GM19438 (cell line): ENCODE data around the gene SYDE1.
A peak's percentile ranks its signal among the peaks of the same experiment; 100 is the strongest.

Source experiments
- ATAC-seq: cut with Tn5 transposase; IDR thresholded peaks from one replicate; pipeline ENCODE4 v1.9.1; 2021; ENCODE audit warnings: low read depth; ENCODE audit not compliant: unreplicated experiment

The SYDE1 gene

GRCh38 chr19:15124572-15125231 is 17.5 kb downstream of the SYDE1 start:
- no peak for ATAC-seq

GRCh38 chr19:15125232-15126067 is 18.2 kb downstream of the SYDE1 start:
- ATAC-seq: peak; percentile 80

GRCh38 chr19:15126131-15126910 is 19.1 kb downstream of the SYDE1 start:
- no peak for ATAC-seq

GRCh38 chr19:15128162-15128770 is 21.1 kb downstream of the SYDE1 start:
- no peak for ATAC-seq

DNA sequence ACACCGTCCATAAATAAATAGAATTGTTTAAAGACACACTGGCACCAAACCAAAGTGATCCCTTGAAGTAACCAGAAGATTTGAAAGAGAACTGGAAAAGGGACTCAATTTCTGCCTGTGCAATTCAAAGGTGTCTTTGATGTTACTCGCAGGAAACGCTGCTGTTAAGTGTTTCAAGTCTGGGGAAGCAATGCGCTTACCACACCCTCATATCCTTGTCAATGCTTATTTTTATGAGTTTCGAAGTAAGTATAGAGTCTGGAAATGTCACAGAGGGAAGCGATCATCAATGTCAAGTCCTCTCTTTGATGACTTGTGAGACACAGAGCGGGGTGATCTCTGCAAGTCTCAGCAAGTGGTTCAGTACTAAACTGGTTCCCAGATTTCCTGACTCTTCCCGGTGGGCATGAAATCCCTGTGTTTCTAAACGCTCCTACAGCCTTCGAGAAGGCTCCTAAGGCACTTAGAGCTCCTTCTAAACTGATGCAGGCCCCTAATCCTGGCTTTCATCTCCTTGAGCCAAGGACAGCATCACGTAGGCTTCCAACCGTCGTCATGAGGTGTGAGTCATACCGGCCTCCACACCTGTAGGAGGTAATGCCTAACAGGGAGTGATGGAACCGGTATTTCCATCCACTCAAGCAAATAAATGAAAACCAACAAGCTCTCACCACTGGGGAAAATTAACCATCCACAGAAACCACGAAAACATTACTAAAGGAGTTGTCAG is 22.8 kb downstream of the SYDE1 start:
- ATAC-seq: no peak

- ATAC-seq: no peak
Measured at GRCh38 chr19:15136234-15136954, 29.2 kb downstream of the SYDE1 start.

- no peak for ATAC-seq
Measured at GRCh38 chr19:15137777-15138176, 30.6 kb downstream of the SYDE1 start.

DNA sequence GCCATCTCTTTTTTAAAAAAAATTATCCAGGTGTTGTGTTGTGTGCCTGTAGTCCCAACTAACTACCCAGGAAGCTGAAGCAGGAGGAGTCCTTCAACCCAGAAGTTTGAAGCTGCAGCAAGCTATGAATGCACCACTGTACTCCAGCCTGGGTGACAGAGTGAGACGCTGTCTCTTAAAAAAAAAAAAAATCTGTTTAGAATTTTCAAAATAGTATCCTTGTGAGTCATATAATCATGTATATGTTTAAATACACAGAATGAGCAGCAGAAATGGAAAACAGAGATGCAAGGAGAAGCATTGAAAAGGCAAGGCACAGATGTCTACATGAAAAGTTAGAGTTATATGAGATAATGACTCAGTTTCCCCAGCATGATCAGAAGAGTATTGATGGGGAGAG is 31.2 kb downstream of the SYDE1 start:
- no peak for ATAC-seq

DNA sequence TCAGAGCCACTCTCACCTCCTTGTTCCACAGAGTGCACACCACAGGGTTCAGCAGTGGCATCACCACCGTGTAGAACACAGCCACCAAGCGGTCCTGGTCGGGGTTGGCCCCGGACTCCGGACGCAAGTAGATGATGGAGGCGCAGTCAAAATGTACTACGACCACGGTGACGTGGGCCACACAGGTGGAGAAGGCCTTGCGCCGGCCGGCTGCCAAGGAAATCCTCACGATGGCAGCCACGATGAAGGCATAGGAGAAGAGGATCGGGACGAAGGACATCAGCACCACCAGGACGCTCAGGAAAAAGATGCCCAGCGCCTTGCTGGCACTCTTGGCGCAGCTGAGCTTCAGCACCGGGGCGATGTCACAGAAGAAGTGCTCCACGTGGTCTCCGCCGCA is 33.9 kb downstream of the SYDE1 start:
- ATAC-seq: no peak

DNA sequence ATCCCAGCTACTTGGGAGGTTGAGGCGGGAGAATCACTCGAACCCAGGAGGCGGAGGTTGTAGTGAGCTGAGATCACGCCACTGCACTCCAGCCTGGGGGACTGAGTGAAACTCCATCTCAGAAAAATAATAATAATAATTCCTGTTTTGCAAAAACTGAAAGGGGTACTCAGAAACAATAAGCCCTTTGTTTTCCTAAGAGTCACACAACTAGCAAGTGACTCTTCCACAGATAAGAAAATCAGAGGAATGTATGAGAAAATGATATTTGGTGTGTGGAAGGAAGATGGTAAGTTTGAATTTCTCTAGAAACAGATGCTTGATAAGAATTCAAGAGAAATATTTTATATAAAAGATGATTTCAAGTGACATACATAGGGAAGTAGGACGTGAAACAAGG is 35.1 kb downstream of the SYDE1 start:
- no peak for ATAC-seq

GRCh38 chr19:15144046-15144646 is 36.9 kb downstream of the SYDE1 start:
- ATAC-seq: no peak

DNA sequence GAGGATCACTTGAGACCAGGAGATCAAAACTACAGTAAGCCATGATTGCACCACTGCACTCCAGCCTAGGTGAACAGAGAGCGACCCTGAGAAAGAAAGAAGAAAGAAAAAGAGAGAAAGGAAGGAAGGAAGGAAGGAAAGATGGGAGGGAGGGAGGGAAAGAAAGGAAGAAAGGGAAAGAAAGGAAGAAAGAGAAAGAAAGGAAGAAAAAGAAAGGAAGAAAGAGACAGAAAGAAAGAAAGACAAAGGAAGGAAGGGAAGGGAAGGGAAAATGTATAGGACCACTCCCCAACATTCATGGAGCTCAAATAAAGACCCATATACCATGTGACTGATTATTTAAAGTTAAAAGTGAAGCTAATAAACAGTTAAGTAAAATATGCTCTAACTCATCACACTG is 39.9 kb downstream of the SYDE1 start:
- ATAC-seq: no peak

GRCh38 chr19:15149737-15150136 is 42.5 kb downstream of the SYDE1 start:
- ATAC-seq: no peak

DNA sequence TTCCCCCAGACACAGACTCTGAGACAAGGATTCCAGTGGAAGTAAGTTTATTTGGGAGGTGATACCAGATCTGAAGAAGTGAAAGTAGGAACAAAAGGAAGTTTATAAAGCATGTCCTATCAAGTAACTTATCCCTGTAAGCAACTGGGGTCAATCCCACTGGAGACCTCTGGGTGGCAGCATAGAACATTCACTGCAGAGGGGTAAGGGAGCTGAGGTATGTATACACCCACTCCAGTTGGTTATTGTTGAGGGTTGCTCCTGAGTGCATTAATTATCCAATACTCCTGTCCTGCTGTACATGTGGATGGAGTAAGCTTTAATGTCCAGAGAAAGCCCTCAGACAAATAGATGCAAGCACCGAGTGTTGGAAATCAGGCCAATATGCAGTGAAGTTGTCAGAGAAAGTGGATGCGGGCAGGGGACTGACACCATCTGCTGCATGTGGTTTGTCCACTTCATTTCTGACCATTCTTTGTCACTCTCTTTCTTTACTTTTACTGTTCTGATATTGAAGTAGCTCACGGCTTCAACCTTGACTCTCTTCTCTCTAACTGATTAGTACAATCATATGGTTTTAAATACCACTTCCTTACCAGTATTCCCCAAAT is 46.9 kb downstream of the SYDE1 start:
- no peak for ATAC-seq

- ATAC-seq: no peak
Measured at GRCh38 chr19:15155296-15155695, 48.1 kb downstream of the SYDE1 start.

DNA sequence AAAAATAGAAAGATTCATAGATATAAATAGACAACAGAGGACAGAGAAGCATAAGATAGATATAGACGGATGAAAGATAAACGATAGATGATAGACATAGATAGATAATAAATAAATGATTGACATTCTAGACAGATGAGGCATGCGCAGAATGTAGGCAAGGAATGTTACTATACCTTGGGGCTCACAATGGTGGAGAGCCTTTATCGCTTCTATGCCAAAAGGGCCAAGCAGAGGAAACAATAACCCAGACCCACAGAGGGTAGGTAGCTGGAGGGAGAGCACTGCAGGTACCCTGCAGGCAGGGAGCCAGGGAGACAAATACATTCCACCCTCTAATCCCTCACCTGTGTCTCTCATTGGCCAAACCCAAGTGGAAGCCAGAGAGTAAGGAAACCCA is 49.2 kb downstream of the SYDE1 start:
- no peak for ATAC-seq

- no peak for ATAC-seq
Measured at GRCh38 chr19:15159251-15159650, 52.0 kb downstream of the SYDE1 start.

- ATAC-seq: no peak
Measured at GRCh38 chr19:15161028-15161984, 54.1 kb downstream of the SYDE1 start.
